HepG2 (cell line): ENCODE data around the gene NCKAP5L. TPM values are rescaled to one million over a fixed set of nuclear protein-coding genes. Genes with fewer than 3 reads are reported as not detected.
A peak's percentile ranks its signal among the peaks of the same experiment; 100 is the strongest.

Source experiments
- CAMTA2 ChIP-seq: sonication (generic); formaldehyde crosslinking; IDR thresholded peaks from 2 replicates; pipeline ENCODE4 v1.4.0; 2020; ENCODE audit warnings: mild to moderate bottlenecking, missing genetic modification reagents, borderline replicate concordance
- CENPT ChIP-seq: sonication (generic); formaldehyde crosslinking; IDR thresholded peaks from 2 replicates; pipeline ENCODE4 v1.8.0; 2022; ENCODE audit warnings: low read depth, mild to moderate bottlenecking, moderate library complexity, missing genetic modification reagents
- CHCHD3 ChIP-seq: sonication (generic); formaldehyde crosslinking; IDR thresholded peaks from 2 replicates; pipeline ENCODE4 v1.8.0; 2022; ENCODE audit warnings: mild to moderate bottlenecking, missing genetic modification reagents, moderate library complexity
- E2F5 ChIP-seq: sonication (generic); formaldehyde crosslinking; conservative IDR thresholded peaks from 2 replicates; pipeline ENCODE4 v1.4.0; 2020; ENCODE audit warnings: missing genetic modification reagents
- NCOA2 ChIP-seq: sonication (generic); formaldehyde crosslinking; IDR thresholded peaks from 2 replicates; pipeline ENCODE4 v1.8.0; 2022; ENCODE audit warnings: inconsistent platforms
- NFRKB ChIP-seq: fragments of 450-650 bp; IDR thresholded peaks from 2 replicates; pipeline ENCODE4 v1.6.1; 2017
- POGK ChIP-seq: sonication (generic); formaldehyde crosslinking; conservative IDR thresholded peaks from 2 replicates; pipeline ENCODE4 v1.8.0; 2022; ENCODE audit warnings: mild to moderate bottlenecking, moderate library complexity, missing genetic modification reagents
- POGZ ChIP-seq: sonication (generic); formaldehyde crosslinking; IDR thresholded peaks from 2 replicates; pipeline ENCODE4 v1.4.0; 2020; ENCODE audit warnings: mild to moderate bottlenecking, missing genetic modification reagents
- RFX5 ChIP-seq: IDR thresholded peaks from 2 replicates; pipeline ENCODE4 v1.6.1; 2011; ENCODE audit warnings: low read depth, low read length, improper control_type of control experiment
- ZNF263 ChIP-seq: sonication (generic); formaldehyde crosslinking; IDR thresholded peaks from 2 replicates; pipeline ENCODE4 v1.4.0; 2020; ENCODE audit warnings: missing genetic modification reagents
- ZNF577 ChIP-seq: sonication (generic); formaldehyde crosslinking; IDR thresholded peaks from 2 replicates; pipeline ENCODE4 v1.4.0; 2020; ENCODE audit warnings: mild to moderate bottlenecking, low read depth, missing genetic modification reagents, borderline replicate concordance
- ZNF652 ChIP-seq: IDR thresholded peaks from 2 replicates; pipeline ENCODE4 v1.6.1; 2016; ENCODE audit warnings: low read depth, borderline replicate concordance
- polyA plus RNA-seq, 8 experiments: library from polyadenylated mRNA; depleted of rRNA in 3 of 8; stranded (reverse) in 7 of 8; unstranded in 1 of 8; fragments of >200 nt; fragmentation: Illumina TruSeq in 4 of 8; extraction: Trizol in 4 of 8; gene quantifications; 2 replicates each; pipeline versions ENCODE4 v1.2.1 to v1.2.3, GENCODE V29; 2011 to 2016; ENCODE audit warnings: low read depth in 4 of 8, missing spikeins in 1 of 8, mixed read lengths in 1 of 8; ENCODE audit not compliant: insufficient read depth in 1 of 8
- total RNA-seq, 5 experiments: library from RNA; depleted of rRNA; stranded (reverse); fragments of >200 nt; fragmentation: Illumina TruSeq; extraction: Trizol; gene quantifications; 2 replicates each; pipeline ENCODE4 v1.2.3, GENCODE V29; 2016; ENCODE audit warnings: low read depth in 1 of 5
- TF ChIP-seq, protein P1 (sequence below): sonication (generic); formaldehyde crosslinking; IDR thresholded peaks from 2 replicates; pipeline ENCODE4 v1.5.0; 2020; ENCODE audit warnings: mild to moderate bottlenecking, missing genetic modification reagents, borderline replicate concordance
- TF ChIP-seq, protein P2 (sequence below): sonication (generic); formaldehyde crosslinking; IDR thresholded peaks from 2 replicates; pipeline ENCODE4 v1.5.1; 2020; ENCODE audit warnings: mild to moderate bottlenecking, missing genetic modification reagents, borderline replicate concordance
- TF ChIP-seq, protein P3 (sequence below): sonication (generic); formaldehyde crosslinking; IDR thresholded peaks from 2 replicates; pipeline ENCODE4 v1.5.1; 2020; ENCODE audit warnings: mild to moderate bottlenecking, missing genetic modification reagents, moderate library complexity

NCKAP5L gene
- total and polyA plus RNA-seq, 2 of the 13 experiments (the other 11 are each of a cell fraction or from before 2014, with no cell fraction given) = 4.1 to 9.0 TPM

GRCh38 chr12:49842519-49843352 is 14.5 kb upstream of the NCKAP5L start, which contains the start of gene BCDIN3D (continued):
- TF ChIP-seq, protein P1, sequence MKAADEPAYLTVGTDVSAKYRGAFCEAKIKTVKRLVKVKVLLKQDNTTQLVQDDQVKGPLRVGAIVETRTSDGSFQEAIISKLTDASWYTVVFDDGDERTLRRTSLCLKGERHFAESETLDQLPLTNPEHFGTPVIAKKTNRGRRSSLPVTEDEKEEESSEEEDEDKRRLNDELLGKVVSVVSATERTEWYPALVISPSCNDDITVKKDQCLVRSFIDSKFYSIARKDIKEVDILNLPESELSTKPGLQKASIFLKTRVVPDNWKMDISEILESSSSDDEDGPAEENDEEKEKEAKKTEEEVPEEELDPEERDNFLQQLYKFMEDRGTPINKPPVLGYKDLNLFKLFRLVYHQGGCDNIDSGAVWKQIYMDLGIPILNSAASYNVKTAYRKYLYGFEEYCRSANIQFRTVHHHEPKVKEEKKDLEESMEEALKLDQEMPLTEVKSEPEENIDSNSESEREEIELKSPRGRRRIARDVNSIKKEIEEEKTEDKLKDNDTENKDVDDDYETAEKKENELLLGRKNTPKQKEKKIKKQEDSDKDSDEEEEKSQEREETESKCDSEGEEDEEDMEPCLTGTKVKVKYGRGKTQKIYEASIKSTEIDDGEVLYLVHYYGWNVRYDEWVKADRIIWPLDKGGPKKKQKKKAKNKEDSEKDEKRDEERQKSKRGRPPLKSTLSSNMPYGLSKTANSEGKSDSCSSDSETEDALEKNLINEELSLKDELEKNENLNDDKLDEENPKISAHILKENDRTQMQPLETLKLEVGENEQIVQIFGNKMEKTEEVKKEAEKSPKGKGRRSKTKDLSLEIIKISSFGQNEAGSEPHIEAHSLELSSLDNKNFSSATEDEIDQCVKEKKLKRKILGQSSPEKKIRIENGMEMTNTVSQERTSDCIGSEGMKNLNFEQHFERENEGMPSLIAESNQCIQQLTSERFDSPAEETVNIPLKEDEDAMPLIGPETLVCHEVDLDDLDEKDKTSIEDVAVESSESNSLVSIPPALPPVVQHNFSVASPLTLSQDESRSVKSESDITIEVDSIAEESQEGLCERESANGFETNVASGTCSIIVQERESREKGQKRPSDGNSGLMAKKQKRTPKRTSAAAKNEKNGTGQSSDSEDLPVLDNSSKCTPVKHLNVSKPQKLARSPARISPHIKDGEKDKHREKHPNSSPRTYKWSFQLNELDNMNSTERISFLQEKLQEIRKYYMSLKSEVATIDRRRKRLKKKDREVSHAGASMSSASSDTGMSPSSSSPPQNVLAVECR (CRISPR knock-in tag) = peak; percentile 54; the same call in 1 of the 2 replicates
- no peak for TF ChIP-seq NFRKB
- TF ChIP-seq ZNF652 (CRISPR knock-in tag) = no peak
- 0 out of 2 replicates have a peak, but pooled peaks have one; percentile 54 for TF ChIP-seq CENPT (CRISPR knock-in tag)
- TF ChIP-seq E2F5 = no peak
- TF ChIP-seq RFX5 = no peak
- TF ChIP-seq, protein P2, sequence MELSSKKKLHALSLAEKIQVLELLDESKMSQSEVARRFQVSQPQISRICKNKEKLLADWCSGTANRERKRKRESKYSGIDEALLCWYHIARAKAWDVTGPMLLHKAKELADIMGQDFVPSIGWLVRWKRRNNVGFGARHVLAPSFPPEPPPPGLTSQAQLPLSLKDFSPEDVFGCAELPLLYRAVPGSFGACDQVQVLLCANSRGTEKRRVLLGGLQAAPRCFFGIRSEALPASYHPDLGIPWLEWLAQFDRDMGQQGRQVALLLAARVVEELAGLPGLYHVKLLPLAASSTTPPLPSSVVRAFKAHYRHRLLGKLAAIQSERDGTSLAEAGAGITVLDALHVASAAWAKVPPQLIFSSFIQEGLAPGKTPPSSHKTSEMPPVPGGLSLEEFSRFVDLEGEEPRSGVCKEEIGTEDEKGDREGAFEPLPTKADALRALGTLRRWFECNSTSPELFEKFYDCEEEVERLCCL (CRISPR knock-in tag) = no peak
- peak; percentile 19; the same call in 1 of the 2 replicates for TF ChIP-seq ZNF263 (CRISPR knock-in tag)
- TF ChIP-seq POGZ (CRISPR knock-in tag) = peak; percentile 67
- TF ChIP-seq, protein P3, sequence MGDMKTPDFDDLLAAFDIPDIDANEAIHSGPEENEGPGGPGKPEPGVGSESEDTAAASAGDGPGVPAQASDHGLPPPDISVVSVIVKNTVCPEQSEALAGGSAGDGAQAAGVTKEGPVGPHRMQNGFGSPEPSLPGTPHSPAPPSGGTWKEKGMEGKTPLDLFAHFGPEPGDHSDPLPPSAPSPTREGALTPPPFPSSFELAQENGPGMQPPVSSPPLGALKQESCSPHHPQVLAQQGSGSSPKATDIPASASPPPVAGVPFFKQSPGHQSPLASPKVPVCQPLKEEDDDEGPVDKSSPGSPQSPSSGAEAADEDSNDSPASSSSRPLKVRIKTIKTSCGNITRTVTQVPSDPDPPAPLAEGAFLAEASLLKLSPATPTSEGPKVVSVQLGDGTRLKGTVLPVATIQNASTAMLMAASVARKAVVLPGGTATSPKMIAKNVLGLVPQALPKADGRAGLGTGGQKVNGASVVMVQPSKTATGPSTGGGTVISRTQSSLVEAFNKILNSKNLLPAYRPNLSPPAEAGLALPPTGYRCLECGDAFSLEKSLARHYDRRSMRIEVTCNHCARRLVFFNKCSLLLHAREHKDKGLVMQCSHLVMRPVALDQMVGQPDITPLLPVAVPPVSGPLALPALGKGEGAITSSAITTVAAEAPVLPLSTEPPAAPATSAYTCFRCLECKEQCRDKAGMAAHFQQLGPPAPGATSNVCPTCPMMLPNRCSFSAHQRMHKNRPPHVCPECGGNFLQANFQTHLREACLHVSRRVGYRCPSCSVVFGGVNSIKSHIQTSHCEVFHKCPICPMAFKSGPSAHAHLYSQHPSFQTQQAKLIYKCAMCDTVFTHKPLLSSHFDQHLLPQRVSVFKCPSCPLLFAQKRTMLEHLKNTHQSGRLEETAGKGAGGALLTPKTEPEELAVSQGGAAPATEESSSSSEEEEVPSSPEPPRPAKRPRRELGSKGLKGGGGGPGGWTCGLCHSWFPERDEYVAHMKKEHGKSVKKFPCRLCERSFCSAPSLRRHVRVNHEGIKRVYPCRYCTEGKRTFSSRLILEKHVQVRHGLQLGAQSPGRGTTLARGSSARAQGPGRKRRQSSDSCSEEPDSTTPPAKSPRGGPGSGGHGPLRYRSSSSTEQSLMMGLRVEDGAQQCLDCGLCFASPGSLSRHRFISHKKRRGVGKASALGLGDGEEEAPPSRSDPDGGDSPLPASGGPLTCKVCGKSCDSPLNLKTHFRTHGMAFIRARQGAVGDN (CRISPR knock-in tag) = peak; percentile 97
- TF ChIP-seq CHCHD3 (CRISPR knock-in tag) = peak; percentile 87; the same call in 1 of the 2 replicates
- TF ChIP-seq NCOA2 (CRISPR knock-in tag) = 0 out of 2 replicates have a peak, but pooled peaks have one; percentile 13
- TF ChIP-seq ZNF577 = no peak
- no peak for TF ChIP-seq CAMTA2 (CRISPR knock-in tag)
- TF ChIP-seq POGK (CRISPR knock-in tag) = peak; percentile 83
